ENCODE measurements around the gene LLCFC1. TPM values are rescaled to one million over a fixed set of nuclear protein-coding genes. Genes with fewer than 3 reads are reported as not detected.

LLCFC1 gene
- total and polyA plus RNA-seq, 10 donors = 0.18 TPM; not detected in 9

DNA sequence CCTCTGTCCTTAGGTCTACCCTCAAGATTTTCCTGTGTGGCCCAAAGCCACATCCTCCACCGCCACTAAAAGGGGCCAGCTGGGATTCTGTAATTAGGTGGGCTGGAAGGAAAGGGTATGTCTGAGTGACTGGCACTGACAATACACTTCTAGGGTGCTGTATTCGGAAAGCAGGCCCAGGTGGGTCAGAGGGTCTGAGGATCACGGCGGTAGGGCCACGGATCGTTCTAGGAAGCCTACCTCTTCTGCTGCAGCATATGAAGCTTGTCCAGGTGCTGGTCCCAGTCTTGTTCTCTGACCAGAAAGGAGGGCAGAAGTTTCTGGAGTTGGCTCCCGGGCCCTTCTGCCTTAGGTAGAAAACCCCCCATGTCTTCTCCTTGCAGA is 6.2 kb upstream of the LLCFC1 start:
- TF ChIP-seq POLR2AphosphoS5 (IDR thresholded peaks at IDR 0.05) = no peak
- TF ChIP-seq POLR2A (IDR thresholded peaks at IDR 0.05) = no peak
- TF ChIP-seq, protein P1, sequence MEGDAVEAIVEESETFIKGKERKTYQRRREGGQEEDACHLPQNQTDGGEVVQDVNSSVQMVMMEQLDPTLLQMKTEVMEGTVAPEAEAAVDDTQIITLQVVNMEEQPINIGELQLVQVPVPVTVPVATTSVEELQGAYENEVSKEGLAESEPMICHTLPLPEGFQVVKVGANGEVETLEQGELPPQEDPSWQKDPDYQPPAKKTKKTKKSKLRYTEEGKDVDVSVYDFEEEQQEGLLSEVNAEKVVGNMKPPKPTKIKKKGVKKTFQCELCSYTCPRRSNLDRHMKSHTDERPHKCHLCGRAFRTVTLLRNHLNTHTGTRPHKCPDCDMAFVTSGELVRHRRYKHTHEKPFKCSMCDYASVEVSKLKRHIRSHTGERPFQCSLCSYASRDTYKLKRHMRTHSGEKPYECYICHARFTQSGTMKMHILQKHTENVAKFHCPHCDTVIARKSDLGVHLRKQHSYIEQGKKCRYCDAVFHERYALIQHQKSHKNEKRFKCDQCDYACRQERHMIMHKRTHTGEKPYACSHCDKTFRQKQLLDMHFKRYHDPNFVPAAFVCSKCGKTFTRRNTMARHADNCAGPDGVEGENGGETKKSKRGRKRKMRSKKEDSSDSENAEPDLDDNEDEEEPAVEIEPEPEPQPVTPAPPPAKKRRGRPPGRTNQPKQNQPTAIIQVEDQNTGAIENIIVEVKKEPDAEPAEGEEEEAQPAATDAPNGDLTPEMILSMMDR (IDR thresholded peaks at IDR 0.05 in 8 of 11, conservative IDR thresholded peaks at IDR 0.05 in 3 of 11) = no peak
- no peak for DNase-seq
- Histone ChIP-seq H3K36me3 (no peaks in the 10 kb centered on the region), H3K4me1 (peaks cover 0 to under 1% (median 0%) of the 10 kb centered on the region in 6 donors), H3K27me3 (replicated peaks in 1 of 7) (peaks cover 0 to 15% (median 0%) of the 10 kb centered on the region in 7 donors), H3K27ac (no peak overlapping the region), H3K4me3 (no peak overlapping the region), H3K9me3 (no peaks in the 10 kb centered on the region)
- 74 to 89% (median 82%) methylated on average over 7 of the region's 7 CpGs for WGBS, 5 donors
- intact Hi-C loops (cut with DNase I; ENCODE audit: low total_unique reads) = no loop called here

DNA sequence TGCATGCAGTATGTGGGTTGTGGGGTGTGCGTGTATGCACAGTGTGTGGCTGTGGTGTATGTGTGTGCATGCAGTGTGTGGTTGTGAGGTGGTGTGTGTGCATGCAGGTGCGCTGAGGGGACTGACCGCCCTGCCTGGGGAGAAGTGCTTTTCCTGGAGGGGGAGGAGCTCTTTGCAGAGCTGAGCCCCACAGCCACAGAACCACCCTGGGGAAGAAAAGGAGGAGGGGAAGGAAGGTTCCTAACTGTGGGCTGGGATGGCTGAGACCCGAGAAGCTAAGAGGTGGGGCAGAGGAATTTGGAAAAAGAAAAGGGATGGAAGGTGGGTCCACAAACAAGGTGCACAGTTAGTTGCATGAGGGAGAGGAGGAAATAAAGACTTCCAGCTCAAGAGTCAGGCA is 5.7 kb upstream of the LLCFC1 start, which contains the start of gene TRPV5:
TRPV5 (minus strand) TSS at position 123 of the 400 bp plus-strand sequence. CDS start 287 bp downstream, outside the sequence.
- Histone ChIP-seq H3K36me3 (no peaks in the 10 kb centered on the region), H3K27me3 (replicated peaks in 1 of 7) (peaks cover 0 to 15% (median 0%) of the 10 kb centered on the region in 7 donors), H3K9me3 (no peaks in the 10 kb centered on the region), H3K27ac (no peak within 1 kb of the TSS), H3K4me1 (no peaks in the 10 kb centered on the region), H3K4me3 (no peak within 1 kb of the TSS)
- TF ChIP-seq, protein P1 (IDR thresholded peaks at IDR 0.05 in 8 of 11, conservative IDR thresholded peaks at IDR 0.05 in 3 of 11) = no peak
- no peak for TF ChIP-seq POLR2A (IDR thresholded peaks at IDR 0.05)
- no peak for TF ChIP-seq POLR2AphosphoS5 (IDR thresholded peaks at IDR 0.05)
- no peak for DNase-seq
- intact Hi-C loops (cut with DNase I; ENCODE audit: low total_unique reads) = no loop called here
- WGBS, 5 donors = 63 to 78% (median 69%) methylated on average over 4 of the region's 4 CpGs

DNA sequence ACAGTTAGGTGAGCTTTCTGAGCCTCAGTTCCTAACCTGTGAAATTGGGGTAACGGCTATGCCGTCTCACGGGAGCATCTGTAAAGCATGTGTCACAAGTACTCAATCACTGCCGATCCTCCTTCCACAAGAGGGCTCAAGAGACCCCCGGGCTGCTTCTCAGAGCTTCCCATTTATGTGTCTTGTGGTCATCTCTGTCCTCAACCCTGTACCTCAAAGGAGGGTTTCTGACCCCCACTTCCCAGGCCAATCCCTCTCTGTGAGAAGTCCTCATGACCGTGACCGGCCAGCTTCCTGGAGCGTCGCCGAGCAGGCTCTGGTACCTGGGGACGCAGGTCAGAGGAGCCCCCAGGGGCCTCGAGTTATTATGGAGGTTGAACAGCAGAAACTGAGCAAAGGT is 5.2 kb upstream of the LLCFC1 start:
- Histone ChIP-seq H3K4me3 (no peak overlapping the region), H3K27me3 (replicated peaks in 1 of 7) (peaks cover 0 to 15% (median 0%) of the 10 kb centered on the region in 7 donors), H3K27ac (no peak overlapping the region), H3K9me3 (no peaks in the 10 kb centered on the region), H3K4me1 (no peaks in the 10 kb centered on the region), H3K36me3 (no peaks in the 10 kb centered on the region)
- intact Hi-C loops (cut with DNase I; ENCODE audit: low total_unique reads) = no loop called here
- no peak for DNase-seq
- 84 to 88% (median 85%) methylated on average over 12 of the region's 12 CpGs for WGBS, 5 donors
- TF ChIP-seq, protein P1 (IDR thresholded peaks at IDR 0.05 in 8 of 11, conservative IDR thresholded peaks at IDR 0.05 in 3 of 11) = no peak
- no peak for TF ChIP-seq POLR2A (IDR thresholded peaks at IDR 0.05)
- no peak for TF ChIP-seq POLR2AphosphoS5 (IDR thresholded peaks at IDR 0.05)

DNA sequence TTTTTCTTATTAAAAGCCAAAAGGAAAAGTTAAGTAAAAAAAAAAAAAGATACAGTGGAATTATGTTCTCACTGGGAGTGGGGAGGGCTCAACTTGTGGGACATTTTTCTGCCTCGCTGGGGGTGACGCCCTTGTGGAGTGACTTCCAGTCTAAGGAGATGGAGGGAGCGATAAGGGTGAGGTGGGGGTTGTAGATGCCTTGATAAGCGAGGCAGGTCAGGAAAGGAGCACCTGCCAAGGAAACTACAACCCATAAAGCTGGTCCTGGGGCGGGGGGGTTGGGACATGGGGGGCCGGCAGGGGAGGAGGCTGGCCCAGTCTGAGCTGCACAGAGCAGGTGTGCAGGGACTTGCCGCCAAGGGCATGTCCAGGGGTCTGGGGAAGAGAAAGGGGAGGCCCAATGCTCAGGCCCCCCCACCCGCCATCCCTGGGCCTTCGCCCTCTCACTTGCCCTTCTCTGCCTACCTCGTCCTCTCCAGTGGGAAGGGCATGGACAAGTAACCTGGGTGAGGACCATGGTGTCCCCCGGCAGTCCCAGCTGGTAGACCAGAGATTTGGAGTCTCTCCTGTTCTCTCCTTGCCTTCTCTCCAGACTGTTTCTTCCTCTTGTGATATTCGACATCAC is 3.2 kb upstream of the LLCFC1 start:
- intact Hi-C loops (cut with DNase I; ENCODE audit: low total_unique reads) = no loop called here
- 77 to 91% (median 84%) methylated on average over 10 to 12 of the region's 12 CpGs for WGBS, 5 donors
- Histone ChIP-seq H3K4me3 (no peak overlapping the region), H3K27ac (no peak overlapping the region), H3K36me3 (no peaks in the 10 kb centered on the region), H3K9me3 (no peaks in the 10 kb centered on the region), H3K4me1 (peaks cover 0 to 8% (median 0%) of the 10 kb centered on the region in 6 donors), H3K27me3 (replicated peaks in 1 of 7) (peaks cover 0 to 15% (median 0%) of the 10 kb centered on the region in 7 donors)
- TF ChIP-seq POLR2A (IDR thresholded peaks at IDR 0.05) (no peak), POLR2AphosphoS5 (IDR thresholded peaks at IDR 0.05) (no peak)
- TF ChIP-seq, protein P1 (IDR thresholded peaks at IDR 0.05 in 8 of 11, conservative IDR thresholded peaks at IDR 0.05 in 3 of 11) = no peak
- no peak for DNase-seq
